EH (cell line): ENCODE data around the gene NOL12.
"Not testable (repeated sequence)": the region's sequence is repeated elsewhere in the genome, so short reads cannot be mapped to it uniquely, and the experiment has no call there.

Experiments
- DNase-seq: peaks from one replicate; pipeline ENCODE4 v3.0.0-alpha.2; 2015; ENCODE audit warnings: low read depth

NOL12 gene

DNA sequence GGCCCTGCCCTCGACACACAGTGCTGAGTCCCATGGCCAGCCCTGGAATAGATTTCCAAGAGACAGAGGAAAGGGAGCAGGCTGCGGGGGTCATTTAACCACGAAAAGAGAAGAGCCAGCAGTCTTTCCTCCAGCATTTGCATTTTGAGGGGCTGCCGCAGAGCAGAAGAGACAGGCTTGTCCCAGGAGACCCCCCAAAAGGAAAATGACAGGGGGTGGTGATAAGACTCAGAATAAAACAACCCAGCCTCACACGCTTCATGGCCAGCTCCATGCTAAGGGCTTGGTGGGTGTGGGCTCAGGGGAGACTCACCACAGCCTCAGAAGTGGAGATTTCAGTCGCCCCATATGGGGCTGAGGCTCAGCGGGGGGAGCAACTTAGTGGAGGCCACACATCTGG, 27.6 kb downstream of the NOL12 start:
- no peak for DNase-seq

DNA sequence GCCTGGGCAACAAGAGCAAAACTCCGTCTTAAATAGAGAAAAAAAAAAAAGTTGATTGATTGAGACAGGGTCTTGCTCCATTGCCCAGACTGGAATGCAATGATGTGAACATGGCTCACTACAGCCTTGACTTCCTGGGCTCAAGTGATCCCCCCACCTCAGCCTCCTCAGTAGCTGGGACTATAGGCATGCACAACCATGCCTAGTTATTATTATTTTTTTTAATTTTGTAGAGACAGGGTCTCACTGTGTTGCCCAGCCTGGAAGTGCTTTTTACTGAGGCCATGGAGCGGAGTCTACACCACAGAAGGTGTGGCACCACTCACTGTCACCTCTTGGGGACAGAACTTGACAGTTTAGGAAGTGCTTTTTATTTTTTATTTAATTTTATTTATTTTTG, 28.5 kb downstream of the NOL12 start:
- DNase-seq, result no peak

DNA sequence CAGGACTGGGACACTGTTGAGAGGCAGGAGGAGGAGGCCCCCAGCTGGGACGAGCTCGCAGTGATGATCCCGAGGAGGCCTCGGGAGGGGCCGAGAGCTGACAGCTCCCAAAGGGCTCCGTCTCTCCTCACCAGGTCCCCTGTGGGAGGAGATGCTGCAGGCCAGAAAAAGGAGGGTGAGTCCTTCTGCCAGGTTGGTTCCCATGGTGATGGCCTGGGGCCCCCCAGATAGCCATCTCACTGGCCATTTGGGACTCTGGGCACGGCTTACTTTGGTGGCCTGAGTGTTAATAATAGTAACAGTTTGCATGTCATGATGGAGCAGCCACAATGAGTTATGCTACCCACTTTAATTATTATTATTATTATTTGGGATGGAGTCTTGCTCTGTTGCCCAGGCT, 29.6 kb downstream of the NOL12 start:
- no peak for DNase-seq

DNA sequence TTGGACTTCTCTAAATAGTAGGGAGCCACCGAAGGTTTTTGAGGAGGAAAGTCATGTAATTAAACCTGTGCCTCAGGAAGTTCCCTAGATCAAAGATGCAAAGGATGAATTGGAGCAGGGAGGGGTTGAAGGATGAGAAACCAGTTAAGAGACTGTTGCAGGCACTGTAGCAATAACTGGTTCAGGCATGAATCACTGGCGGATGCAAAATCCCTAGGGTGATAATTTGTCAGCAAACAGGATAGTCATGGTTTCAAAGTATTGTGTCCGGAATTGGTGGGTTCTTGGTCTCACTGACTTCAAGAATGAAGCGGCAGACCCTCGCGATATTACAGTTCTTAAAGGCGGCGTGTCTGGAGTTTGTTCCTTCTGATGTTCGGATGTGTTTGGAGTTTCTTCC, 30.6 kb downstream of the NOL12 start:
- peak; percentile 44 for DNase-seq

DNA sequence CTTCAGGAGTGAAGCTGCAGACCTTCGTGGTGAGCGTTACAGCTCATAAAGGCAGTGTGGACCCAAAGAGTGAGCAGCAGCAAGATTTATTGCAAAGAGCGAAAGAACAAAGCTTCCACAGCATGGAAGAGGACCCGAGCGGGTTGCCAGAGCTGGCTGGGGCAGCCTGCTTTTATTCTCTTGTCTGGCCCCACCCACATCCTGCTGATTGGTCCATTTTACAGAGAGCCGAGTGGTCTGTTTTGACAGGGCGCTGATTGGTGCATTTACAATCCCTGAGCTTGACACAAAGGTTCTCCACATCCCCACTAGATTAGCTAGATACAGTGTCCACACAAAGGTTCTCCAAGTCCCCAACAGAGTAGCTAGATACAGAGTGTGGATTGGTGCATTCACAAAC, 31.1 kb downstream of the NOL12 start:
- DNase-seq, result not testable (repeated sequence)

DNA sequence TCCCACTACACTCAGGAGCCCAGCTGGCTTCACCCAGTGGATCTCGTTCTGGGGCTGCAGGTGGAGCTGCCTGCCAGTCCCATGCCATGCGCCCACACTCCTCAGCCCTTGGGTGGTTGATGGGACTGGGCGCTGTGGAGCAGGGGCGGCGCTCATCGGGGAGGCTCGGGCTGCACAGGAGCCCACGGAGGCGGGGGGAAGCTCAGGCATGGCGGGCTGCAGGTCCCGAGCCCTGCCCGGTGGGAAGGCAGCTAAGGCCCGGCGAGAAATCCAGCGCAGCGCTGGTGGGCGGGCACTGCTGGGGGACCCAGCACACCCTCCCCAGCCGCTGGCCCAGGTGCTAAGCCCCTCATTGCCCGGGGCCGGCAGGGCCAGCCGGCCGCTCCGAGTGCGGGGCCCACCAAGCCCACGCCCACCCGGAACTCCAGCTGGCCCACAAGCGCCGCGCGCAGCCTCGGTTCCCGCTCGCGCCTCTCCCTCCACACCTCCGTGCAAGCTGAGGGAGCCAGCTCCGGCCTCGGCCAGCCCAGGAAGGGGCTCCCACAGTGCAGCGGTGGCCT, 31.7 kb downstream of the NOL12 start:
- not testable (repeated sequence) for DNase-seq

DNA sequence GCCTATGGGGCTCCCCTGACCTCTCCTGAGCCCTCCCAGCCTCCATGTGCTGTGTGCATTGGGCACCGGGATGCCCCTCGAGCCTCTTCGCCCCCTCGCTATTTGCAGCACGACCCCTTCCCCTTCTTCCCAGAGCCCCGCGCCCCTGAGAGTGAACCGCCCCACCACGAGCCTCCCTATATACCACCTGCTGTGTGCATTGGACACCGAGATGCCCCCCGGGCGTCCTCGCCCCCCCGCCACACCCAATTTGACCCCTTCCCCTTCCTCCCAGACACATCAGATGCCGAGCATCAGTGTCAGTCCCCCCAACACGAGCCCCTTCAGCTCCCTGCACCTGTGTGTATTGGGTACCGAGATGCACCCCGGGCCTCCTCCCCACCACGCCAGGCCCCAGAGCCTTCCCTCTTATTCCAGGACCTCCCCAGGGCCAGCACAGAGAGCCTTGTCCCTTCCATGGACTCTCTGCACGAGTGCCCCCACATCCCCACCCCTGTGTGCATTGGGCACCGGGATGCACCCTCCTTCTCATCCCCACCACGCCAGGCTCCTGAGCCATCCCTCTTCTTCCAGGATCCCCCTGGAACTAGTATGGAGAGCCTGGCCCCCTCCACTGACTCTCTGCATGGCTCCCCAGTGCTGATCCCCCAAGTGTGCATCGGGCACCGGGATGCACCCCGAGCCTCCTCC, 39.6 kb downstream of the NOL12 start:
- no peak for DNase-seq

DNA sequence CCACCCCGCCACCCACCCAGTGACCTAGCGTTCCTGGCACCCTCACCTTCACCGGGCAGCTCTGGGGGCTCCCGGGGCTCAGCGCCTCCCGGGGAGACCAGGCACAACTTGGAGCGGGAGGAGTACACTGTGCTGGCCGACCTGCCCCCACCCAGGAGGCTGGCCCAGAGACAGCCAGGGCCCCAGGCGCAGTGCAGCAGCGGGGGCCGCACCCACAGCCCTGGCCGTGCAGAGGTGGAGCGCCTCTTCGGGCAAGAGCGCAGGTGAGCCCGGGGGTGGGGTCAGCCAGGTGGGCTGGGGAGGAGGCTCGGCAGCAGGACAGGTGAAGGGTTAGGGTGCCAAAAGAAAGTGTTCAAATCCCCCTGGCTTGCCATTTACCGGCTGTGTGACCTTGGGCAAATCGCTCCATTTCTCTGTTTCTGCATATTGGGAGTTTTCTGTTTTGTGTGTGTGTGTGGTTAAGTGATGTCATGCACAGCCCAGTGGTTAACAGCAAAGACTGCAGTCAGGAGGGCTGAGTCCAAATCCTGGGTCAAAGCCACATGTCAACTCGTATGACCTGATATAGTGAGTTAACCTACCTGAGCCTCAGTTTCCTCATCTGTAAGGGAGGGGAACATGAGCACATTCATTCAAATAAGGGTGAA, 40.2 kb downstream of the NOL12 start:
- DNase-seq, result peak; percentile 36

DNA sequence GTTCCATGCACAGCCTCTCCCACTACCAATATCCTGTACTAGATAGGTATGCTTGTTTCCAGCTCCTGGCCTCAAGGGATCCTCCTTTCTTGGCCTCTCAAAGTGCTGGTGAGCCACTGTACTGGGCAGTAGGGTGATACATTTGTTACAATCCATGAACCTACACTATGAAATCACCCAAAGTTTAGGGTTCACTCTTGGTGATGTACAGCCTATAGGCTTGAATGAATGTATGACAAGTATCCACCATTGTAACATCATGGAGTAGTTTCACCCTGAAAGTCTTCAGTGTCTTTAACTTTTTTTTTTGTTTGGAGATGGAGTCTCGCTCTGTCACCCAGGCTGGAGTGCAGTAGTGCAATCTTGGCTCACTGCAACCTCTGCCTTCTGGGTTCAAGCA, 42.5 kb downstream of the NOL12 start:
- no peak for DNase-seq

DNA sequence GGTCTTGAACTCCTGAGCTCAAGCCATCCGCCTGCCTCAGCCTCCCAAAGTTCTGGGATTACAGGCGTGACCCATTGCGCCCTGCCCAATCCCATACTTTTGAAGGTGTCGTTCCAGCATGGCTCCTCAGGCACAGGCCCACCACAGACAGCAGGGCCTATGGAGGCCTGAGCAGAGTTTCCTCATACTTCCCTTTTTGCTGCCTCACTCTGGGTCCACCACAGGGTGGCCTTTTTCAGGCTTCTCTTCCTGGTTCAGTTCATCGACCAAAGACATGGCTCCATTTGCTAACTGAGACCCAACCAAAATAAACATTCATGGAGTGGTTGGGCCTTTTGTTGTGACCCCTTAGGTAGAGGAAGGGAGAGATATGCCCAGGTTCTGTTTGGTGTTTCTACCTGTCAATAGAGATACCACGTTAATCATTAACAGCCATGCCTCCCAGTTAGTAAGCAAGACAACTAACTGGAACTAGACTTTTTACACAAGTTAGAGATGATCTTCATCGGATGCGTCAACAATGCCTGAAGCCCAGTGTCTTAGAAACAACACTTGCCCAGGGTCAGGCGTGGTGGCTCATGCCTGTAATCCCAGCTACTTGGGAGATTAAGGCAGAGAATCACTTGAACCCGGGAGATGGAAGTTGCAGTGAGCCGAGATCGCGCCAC, 45.8 kb downstream of the NOL12 start:
- peak; percentile 23 for DNase-seq

DNA sequence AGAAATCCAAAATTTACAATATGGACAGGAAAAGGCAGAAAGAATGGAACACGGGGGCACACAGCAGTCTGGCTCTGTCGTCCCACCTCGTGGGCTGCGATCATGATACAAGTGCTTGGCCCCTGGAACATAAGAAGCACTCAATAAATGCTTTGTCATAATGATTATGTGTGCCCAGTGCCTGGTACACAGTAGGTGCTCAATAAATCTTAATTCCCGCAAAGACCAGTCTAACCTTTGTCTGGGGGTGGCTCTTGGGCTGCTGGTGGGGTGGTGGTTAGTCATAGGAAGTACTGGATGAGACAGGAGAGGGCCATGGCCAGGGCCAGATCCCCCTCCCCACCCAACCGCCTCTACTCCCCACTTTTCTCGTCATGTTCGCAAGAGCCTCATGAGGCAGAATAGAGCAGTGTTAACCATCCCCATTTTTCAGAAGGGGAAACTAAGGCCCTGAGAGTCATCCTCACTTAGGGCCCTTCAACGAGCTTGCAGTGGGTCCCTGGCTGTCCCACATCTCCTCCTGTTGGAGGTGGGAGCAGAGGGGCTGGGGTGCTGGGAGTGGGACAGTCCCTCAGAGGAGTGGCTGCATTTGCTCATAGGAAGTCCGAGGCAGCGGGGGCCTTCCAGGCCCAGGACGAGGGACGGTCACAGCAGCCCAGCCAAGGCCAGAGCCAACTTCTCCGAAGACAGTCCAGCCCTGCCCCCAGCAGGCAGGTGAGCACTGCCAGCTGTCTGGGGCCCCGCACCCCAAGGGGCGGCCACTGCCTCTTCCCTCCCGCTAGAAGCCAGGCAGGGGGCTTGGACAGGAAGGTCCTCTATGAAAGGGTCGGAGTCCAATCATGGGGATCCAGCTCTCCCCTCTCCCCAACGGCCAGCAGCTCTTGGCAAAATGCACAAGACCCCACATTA, 46.8 kb downstream of the NOL12 start:
- no peak for DNase-seq

DNA sequence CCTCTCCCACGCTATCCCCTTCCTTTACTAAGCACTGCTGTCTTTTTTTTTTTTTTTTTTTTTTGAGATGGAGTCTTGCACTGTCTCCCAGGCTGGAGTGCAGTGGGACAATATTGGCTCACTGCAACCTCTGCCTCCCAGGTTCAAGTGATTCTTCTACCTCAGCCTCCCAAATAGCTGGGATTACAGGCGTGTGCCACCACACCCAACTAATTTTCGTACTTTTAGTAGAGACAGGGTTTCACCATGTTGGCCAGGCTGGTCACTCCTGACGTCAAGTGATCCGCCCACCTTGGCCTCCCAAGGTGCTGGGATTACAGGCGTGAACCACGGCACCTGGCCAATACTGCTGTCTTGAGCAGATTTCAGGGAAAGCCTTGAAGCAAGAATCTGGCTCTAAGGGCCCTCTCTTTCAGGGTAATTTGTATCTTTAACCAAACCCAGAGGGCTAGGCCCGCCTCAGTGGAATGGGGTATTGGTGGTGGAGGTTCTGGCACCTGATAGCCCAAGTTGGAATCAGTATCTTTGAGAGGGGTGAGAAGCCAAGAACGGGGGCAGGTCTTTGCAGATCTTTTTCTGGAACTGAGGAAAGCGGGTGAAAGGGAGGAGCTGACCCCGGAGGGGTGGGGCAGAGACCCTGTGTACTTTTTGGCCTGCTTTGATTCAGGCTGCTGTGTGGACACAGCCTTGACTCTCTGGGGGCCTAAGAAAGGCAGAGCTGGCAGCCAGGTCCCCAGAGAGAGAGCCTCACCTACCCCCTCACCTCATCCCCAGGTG, 47.7 kb downstream of the NOL12 start:
- no peak for DNase-seq

DNA sequence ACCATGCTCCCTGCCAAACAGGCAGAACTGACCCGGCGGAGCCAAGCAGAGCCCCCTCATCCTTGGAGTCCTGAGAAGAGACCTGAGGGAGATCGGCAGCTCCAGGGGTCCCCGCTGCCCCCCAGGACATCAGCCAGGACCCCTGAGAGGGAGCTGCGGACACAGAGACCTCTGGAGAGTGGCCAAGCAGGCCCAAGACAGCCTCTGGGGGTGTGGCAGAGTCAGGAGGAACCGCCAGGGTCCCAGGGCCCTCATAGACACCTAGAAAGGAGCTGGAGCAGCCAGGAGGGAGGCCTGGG, 48.2 kb downstream of the NOL12 start:
- DNase-seq, result no peak

DNA sequence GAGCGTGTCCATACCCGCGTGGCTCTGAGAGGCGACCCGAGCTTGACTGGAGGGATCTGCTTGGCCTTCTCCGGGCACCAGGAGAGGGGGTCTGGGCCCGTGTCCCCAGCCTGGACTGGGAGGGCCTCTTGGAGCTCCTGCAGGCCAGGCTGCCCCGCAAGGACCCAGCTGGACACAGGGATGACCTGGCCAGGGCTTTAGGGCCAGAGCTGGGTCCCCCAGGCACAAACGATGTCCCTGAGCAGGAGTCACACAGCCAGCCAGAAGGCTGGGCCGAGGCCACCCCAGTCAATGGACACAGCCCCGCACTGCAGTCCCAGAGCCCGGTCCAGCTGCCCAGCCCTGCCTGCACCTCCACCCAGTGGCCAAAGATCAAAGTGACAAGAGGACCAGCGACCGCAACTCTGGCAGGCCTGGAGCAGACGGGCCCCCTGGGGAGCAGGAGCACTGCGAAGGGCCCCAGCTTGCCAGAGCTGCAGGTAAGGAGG, 48.9 kb downstream of the NOL12 start:
- peak; percentile 49 for DNase-seq

DNA sequence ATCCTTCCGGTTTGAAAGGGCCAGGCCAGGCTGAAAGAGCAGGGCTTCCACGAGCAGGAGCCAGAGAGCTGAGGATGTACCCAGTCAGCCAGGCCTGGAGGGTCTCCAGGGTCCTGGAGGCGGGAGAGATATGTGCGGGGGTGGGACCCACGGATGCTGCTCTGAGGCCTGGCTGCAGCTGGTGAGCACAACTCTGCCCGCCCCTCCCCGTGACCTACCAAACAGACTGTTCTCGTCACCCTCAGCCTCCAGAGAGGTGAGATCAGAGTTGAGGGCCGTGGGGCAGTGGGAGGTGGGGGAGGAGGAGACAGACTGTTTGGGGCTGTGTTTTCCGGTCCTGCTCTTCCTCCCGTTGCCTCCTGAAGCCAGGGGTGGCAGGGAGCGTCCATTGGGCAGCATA, 52.9 kb downstream of the NOL12 start:
- no peak for DNase-seq

DNA sequence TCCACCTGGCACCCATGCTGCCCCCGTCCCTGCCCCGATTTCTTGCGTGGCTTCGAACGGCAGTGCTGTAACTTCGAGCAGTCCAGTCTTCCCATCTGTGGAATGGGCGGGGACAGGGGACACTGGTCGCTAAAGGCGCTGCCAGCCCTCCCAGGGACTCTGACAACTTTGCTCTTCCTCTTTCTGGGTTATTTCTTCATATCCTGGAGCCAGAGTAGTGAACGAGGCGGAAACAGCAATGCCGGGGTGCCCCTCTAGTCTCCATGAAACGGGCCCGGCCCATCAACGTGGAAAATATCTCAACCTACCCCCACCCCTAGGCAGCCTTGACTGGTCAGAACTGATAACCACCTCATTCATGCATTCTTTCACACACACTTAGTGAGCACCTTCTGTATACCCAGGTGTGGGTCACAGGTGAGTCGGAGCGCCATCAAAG, 53.5 kb downstream of the NOL12 start:
- DNase-seq, result no peak

DNA sequence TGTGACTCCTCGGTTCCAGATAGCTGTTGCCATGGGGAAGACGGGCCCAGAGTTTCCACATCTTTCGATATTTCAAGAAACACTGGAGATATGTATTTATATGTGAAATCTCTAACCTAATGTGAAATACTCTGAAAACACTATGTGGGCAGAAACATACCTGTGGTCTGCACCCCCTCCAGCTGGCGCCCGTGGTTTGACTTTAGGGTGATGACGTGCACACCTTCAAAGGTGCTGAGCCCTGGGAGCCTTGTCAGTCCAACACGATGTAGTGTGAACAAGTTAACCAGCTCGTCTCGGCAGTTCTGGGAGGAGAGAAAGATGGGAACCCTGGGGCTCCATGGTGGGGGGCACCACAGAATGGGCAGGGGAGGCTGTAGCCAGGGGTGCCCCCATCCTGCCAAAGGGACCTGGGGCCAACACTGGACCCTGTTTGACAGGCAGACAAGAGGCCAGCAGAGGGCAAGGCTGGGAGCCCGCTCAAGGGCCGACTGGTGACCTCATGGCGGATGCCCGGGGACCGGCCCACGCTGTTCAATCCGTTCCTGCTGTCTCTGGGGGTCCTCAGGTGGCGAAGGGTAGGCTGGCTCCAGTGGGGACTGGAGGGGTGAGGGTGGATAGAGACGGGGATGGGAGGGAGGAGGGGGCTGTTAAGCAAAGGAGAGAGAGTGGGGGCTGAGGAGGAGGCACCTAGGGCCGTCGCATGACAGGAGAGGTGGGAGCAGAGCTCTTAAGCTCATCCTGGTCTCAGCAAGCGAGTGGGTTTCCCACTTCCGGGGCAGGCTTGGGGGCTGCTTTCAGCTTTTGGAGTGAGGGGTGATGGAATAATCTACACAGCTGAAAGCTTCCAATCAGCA, 54.5 kb downstream of the NOL12 start:
- DNase-seq, result no peak

DNA sequence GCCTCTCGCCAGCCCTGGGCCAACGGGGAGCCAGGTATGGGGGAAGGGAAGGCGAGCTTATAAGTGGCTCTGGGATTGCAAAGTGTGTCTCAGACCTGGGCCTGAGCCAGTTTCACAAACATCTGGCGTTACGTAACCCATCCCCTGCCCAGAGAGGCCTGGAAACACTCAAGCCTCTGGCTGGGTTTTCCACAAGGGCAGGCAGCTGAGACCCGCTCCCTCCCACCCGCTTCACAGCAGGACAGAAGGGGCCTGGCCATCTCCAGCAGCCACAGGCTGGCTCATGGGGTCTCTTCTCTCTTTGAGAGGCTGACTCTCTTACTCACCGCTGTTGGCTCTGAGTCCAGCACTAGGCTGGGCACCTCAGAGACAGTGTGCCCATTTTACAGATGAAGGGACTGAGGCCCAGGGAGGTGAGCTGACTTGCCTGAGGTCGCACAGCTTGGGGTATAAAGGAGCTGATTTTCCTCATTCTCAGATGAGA, 55.2 kb downstream of the NOL12 start:
- DNase-seq, result peak; percentile 91

DNA sequence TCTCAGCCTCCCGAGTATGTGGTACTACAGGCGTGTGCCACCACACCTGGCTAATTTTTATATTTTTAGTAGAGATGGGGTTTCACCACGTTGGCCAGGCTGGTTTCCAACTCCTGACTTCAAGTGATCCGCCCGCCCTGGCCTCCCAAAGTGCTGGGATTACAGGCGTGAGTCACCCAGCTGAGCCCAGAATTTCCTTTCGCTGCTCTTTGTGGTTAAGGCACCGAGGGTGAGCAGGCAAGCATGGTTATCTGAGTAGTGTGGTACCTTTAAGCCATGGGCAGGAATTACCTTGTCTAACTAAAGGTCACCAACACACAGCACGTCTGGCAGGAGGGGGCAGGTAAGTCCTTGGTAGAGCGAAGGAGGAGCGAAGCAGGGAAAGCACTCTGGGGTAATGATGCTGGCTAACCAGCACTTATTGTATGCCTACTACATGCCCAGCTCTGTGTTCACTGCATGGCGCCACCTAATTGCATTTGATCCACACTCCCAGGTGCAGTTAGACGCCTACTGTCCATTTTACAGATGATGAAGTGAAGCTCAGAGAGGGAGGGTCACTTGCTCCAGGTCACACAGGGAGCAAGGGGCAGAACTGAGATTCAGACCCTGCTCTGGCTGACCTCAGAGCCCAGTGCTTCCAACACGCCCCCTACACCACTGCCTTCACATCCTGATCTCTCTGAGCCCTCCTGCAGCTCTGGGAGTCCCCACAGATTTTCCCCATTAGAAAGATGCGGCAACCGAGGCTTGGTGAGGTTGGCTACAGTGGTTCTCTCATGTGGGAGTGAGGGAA, 56.4 kb downstream of the NOL12 start:
- DNase-seq, result peak; percentile 89
